ENCODE measurements around the gene SORL1.

SORL1 gene

DNA sequence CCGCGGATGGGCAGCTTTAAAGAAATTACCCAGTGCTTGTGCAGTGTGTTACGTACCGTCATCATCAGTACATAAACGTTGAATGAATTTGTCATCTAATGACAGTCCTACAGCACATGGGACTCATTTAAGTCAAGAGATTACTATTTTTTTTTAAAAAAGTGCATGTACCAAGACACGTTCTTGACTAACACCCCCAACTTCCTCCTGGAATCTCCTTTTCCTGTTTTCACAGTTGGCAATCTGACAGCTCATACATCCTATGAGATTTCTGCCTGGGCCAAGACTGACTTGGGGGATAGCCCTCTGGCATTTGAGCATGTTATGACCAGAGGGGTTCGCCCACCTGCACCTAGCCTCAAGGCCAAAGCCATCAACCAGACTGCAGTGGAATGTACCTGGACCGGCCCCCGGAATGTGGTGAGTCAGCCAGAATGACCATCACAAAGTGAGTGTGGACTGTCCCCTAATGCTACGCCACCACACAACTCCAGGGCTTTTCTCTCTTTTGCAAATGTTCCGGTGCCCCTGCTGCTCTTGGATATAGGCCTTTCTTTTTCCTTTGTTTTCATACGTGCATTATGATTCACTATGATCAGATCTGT lies 162.6 kb downstream of the SORL1 start:
- Histone ChIP-seq H3K9me3 (ENCODE audit: control insufficient read depth, insufficient read depth, low read length) (no peaks in the 10 kb centered on the region), H3K27me3 (ENCODE audit: control insufficient read depth, insufficient read depth, low read length) (no peaks in the 10 kb centered on the region), H3K4me3 (ENCODE audit: low read depth, low read length) (no peak overlapping the region), H3K4me1 (ENCODE audit: control insufficient read depth, insufficient read depth, low read length) (no peaks in the 10 kb centered on the region), H3K9ac (ENCODE audit: low read depth, low read length) (no peak overlapping the region), H3K36me3 (ENCODE audit: control insufficient read depth, insufficient read depth, low read length) (peaks cover 28% of the 10 kb centered on the region)

DNA sequence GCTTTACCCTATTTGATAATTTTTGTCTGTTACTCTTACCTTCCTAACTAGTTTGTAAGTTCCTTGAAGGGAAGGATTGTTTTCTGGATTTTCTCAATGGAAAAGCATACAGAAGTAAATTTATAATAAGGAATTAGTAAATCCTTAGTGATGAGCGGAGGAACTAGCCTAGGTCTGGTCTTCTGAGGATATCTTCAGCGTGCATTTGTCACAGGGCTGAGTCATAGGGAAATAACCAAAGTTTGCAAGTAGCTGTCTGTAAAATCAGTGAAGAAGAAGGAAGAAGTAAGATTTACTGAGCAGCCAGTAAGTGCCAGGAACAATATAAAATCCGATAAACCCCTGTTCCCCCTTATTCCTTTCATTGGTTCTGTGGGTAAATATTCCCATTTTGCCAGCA lies 163.4 kb downstream of the SORL1 start:
- H3K27me3 ChIP-seq (ENCODE audit: control insufficient read depth, insufficient read depth, low read length), result no peaks in the 10 kb centered on the region
- H3K9me3 ChIP-seq (ENCODE audit: control insufficient read depth, insufficient read depth, low read length), result no peaks in the 10 kb centered on the region
- peaks cover 28% of the 10 kb centered on the region for H3K36me3 ChIP-seq (ENCODE audit: control insufficient read depth, insufficient read depth, low read length)
- no peaks in the 10 kb centered on the region for H3K4me1 ChIP-seq (ENCODE audit: control insufficient read depth, insufficient read depth, low read length)
- H3K9ac ChIP-seq (ENCODE audit: low read depth, low read length), result no peak overlapping the region
- no peak overlapping the region for H3K4me3 ChIP-seq (ENCODE audit: low read depth, low read length)

DNA sequence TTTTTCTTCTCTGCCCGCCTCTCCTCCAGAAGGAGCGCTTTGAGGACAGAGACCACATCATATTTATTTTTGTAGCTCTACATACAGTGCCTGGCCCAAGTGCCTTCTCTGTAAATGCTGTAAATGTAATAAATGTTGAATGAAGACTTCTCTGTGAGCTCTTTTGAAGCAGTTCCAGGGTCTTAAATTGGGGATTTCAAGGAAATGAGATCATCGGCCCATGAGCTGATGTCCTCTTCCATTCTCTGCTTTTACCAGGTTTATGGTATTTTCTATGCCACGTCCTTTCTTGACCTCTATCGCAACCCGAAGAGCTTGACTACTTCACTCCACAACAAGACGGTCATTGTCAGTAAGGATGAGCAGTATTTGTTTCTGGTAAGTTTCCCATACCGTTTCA lies 166.4 kb downstream of the SORL1 start:
- H3K27me3 ChIP-seq (ENCODE audit: control insufficient read depth, insufficient read depth, low read length), result no peaks in the 10 kb centered on the region
- no peak overlapping the region for H3K4me3 ChIP-seq (ENCODE audit: low read depth, low read length)
- peaks cover 38% of the 10 kb centered on the region for H3K36me3 ChIP-seq (ENCODE audit: control insufficient read depth, insufficient read depth, low read length)
- no peak overlapping the region for H3K9ac ChIP-seq (ENCODE audit: low read depth, low read length)
- no peaks in the 10 kb centered on the region for H3K4me1 ChIP-seq (ENCODE audit: control insufficient read depth, insufficient read depth, low read length)
- H3K9me3 ChIP-seq (ENCODE audit: control insufficient read depth, insufficient read depth, low read length), result no peaks in the 10 kb centered on the region

DNA sequence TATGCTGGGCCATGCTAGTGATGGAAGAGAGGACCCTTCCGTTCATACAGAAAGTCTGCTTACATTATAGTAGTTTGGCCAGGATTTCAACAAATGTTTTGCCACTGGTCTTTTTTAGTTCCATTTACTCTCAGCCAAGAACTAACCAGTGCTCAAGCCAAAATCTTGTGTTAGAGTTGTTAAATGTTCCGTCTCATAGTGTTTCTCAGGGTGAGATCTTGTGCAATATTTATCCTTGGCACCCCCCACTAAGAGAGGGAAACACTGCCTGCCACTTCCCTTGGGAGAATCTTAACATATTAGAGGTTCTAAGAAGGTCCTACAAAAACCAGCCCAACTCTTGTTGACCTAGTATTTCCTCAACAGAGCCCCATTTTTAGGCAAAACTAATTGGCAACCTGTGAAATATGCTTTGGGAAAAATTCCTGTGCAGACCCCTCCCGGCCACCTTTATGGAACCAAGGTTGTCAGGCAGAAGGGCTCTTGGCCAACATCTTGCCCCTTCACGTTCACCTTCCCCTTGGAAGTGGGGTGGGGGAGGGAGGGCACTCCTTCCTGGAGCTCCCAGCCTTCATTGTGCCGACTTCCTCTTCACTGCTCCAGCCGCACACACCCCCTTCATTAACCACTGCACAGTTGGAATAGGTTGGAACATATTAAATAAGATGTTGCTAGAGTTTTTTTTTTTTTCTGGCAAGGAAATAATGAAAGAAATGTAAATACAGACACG lies 173.8 kb downstream of the SORL1 start:
- Histone ChIP-seq H3K4me3 (ENCODE audit: low read depth, low read length) (no peak overlapping the region), H3K27me3 (ENCODE audit: control insufficient read depth, insufficient read depth, low read length) (no peaks in the 10 kb centered on the region), H3K36me3 (ENCODE audit: control insufficient read depth, insufficient read depth, low read length) (peaks cover 44% of the 10 kb centered on the region), H3K4me1 (ENCODE audit: control insufficient read depth, insufficient read depth, low read length) (no peaks in the 10 kb centered on the region), H3K9ac (ENCODE audit: low read depth, low read length) (no peak overlapping the region), H3K9me3 (ENCODE audit: control insufficient read depth, insufficient read depth, low read length) (no peaks in the 10 kb centered on the region)

DNA sequence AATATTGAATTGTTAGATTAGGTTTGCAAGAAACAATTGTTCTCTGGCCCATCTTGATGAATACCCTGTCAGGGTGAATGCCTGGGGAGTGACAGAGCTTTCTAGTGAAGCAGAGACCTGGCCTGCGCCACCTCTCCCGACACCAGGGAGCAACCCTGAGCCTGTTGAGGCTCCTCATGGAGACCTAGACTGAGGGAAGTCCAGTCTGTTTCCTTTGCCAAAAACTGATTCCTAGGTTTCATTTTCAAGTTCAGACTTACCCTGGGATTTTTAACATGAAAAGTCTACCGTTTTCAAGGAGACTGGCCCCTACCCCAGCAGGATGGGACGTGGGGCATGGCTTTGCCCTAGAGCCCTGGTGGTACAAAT lies 174.4 kb downstream of the SORL1 start:
- no peaks in the 10 kb centered on the region for H3K9me3 ChIP-seq (ENCODE audit: control insufficient read depth, insufficient read depth, low read length)
- no peak overlapping the region for H3K4me3 ChIP-seq (ENCODE audit: low read depth, low read length)
- no peak overlapping the region for H3K9ac ChIP-seq (ENCODE audit: low read depth, low read length)
- no peaks in the 10 kb centered on the region for H3K4me1 ChIP-seq (ENCODE audit: control insufficient read depth, insufficient read depth, low read length)
- H3K36me3 ChIP-seq (ENCODE audit: control insufficient read depth, insufficient read depth, low read length), result peaks cover 38% of the 10 kb centered on the region
- no peaks in the 10 kb centered on the region for H3K27me3 ChIP-seq (ENCODE audit: control insufficient read depth, insufficient read depth, low read length)

DNA sequence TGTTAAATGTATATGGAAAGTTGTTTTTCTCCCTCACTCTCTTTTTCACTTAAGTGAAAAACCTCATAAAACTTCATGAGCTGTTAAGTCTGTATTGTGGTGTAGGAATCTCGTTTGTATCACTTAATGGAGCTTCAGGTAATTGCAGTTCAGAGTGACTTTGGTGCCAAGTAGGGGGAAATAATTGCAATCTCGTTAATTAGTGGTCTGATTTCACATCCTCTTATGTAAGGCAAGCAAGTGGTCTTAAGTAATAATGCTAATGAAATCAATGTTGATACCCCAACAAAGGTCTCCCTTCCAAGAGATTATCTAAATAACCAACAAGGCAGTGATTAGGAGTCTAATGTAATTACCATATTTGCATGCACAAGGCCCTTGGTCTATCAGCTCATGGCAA lies 174.9 kb downstream of the SORL1 start:
- Histone ChIP-seq H3K4me1 (ENCODE audit: control insufficient read depth, insufficient read depth, low read length) (no peaks in the 10 kb centered on the region), H3K4me3 (ENCODE audit: low read depth, low read length) (no peak overlapping the region), H3K9ac (ENCODE audit: low read depth, low read length) (no peak overlapping the region), H3K27me3 (ENCODE audit: control insufficient read depth, insufficient read depth, low read length) (no peaks in the 10 kb centered on the region), H3K9me3 (ENCODE audit: control insufficient read depth, insufficient read depth, low read length) (no peaks in the 10 kb centered on the region), H3K36me3 (ENCODE audit: control insufficient read depth, insufficient read depth, low read length) (peaks cover 33% of the 10 kb centered on the region)

DNA sequence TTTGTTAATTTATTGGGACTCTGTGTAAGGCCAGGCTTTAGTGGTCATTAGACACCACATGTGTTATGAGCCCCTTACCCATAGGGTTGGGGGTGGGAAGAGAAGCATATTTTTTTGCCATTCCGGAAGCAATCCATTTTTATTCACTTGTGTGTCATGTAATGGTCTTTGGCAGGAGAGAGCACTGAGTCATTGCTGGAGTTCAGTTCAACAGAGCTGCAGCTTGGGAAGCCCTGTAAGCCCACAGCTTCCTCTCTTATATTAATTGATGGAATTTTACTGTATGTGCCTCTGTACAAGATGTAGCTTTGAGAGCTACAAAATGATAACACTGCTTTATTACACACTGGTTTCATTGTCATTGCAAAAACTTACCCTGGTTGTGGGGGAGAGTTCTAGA lies 177.9 kb downstream of the SORL1 start:
- Histone ChIP-seq H3K4me1 (ENCODE audit: control insufficient read depth, insufficient read depth, low read length) (no peaks in the 10 kb centered on the region), H3K36me3 (ENCODE audit: control insufficient read depth, insufficient read depth, low read length) (peaks cover 16% of the 10 kb centered on the region), H3K9me3 (ENCODE audit: control insufficient read depth, insufficient read depth, low read length) (no peaks in the 10 kb centered on the region), H3K4me3 (ENCODE audit: low read depth, low read length) (no peak overlapping the region), H3K9ac (ENCODE audit: low read depth, low read length) (no peak overlapping the region), H3K27me3 (ENCODE audit: control insufficient read depth, insufficient read depth, low read length) (no peaks in the 10 kb centered on the region)

DNA sequence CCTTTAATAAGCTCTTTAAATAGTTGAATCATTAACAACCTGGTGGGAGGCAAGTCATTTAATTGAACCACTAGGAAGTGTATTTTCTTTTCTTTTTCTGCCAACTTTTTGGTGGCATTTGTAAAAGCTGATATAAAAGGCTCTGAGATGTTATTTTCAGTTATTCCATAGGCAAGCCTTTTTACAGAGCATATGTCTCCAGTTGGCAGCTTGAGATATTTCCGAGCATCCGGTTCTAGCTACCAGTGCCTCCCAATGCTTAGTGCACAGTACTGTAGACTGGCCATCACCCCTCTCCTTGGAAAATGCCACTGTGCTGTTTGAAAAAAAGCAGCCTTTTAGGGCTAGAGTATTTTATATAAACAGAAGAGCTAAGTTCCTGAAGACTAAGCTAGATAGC lies 179.3 kb downstream of the SORL1 start:
- H3K36me3 ChIP-seq (ENCODE audit: control insufficient read depth, insufficient read depth, low read length), result peaks cover 13% of the 10 kb centered on the region
- no peak overlapping the region for H3K9ac ChIP-seq (ENCODE audit: low read depth, low read length)
- no peaks in the 10 kb centered on the region for H3K9me3 ChIP-seq (ENCODE audit: control insufficient read depth, insufficient read depth, low read length)
- no peaks in the 10 kb centered on the region for H3K27me3 ChIP-seq (ENCODE audit: control insufficient read depth, insufficient read depth, low read length)
- no peak overlapping the region for H3K4me3 ChIP-seq (ENCODE audit: low read depth, low read length)
- peaks cover 5% of the 10 kb centered on the region for H3K4me1 ChIP-seq (ENCODE audit: control insufficient read depth, insufficient read depth, low read length)

DNA sequence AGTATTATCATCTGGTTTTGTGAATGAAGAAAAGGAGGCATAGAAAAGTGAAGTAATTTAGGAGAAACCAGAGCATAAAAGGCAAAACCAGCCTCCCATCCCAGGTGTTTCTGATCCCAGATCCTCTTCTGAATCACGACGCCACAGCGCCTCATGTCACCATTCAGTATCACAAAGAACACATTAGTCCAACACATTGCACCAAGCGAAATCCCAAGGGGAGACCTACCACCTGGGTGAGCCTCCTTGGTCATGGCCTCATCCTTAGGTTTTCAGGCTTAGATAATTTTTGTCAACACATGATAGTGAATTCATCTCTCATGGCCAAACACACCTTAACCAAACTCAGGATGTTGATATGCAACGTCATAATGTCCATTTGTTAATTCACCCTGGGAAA lies 182.2 kb downstream of the SORL1 start:
- no peaks in the 10 kb centered on the region for H3K27me3 ChIP-seq (ENCODE audit: control insufficient read depth, insufficient read depth, low read length)
- H3K36me3 ChIP-seq (ENCODE audit: control insufficient read depth, insufficient read depth, low read length), result peaks cover 2% of the 10 kb centered on the region
- H3K9me3 ChIP-seq (ENCODE audit: control insufficient read depth, insufficient read depth, low read length), result no peaks in the 10 kb centered on the region
- no peak overlapping the region for H3K4me3 ChIP-seq (ENCODE audit: low read depth, low read length)
- H3K4me1 ChIP-seq (ENCODE audit: control insufficient read depth, insufficient read depth, low read length), result peaks cover 14% of the 10 kb centered on the region
- H3K9ac ChIP-seq (ENCODE audit: low read depth, low read length), result no peak overlapping the region

DNA sequence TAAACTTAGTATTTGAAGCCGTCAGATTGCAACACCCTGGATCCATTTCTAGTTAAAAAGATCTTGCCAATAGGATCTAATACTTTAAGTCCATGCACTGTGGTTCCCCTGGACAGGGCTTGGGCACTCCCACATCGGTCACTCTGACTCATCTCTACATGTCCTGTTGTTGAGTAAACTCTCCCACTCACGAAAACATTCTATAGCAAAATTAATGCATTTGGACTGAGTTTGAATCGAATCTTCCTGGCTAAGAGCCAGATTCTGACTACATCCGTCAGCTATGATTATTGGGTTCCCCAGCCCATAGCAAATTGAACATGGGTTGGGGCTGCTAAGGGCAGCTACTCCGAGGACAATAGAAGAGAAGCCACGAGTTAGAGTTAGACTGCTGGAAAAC lies 182.8 kb downstream of the SORL1 start:
- H3K4me1 ChIP-seq (ENCODE audit: control insufficient read depth, insufficient read depth, low read length), result peaks cover 14% of the 10 kb centered on the region
- no peaks in the 10 kb centered on the region for H3K27me3 ChIP-seq (ENCODE audit: control insufficient read depth, insufficient read depth, low read length)
- H3K9me3 ChIP-seq (ENCODE audit: control insufficient read depth, insufficient read depth, low read length), result no peaks in the 10 kb centered on the region
- H3K4me3 ChIP-seq (ENCODE audit: low read depth, low read length), result no peak overlapping the region
- H3K9ac ChIP-seq (ENCODE audit: low read depth, low read length), result no peak overlapping the region
- H3K36me3 ChIP-seq (ENCODE audit: control insufficient read depth, insufficient read depth, low read length), result peaks cover 2% of the 10 kb centered on the region

DNA sequence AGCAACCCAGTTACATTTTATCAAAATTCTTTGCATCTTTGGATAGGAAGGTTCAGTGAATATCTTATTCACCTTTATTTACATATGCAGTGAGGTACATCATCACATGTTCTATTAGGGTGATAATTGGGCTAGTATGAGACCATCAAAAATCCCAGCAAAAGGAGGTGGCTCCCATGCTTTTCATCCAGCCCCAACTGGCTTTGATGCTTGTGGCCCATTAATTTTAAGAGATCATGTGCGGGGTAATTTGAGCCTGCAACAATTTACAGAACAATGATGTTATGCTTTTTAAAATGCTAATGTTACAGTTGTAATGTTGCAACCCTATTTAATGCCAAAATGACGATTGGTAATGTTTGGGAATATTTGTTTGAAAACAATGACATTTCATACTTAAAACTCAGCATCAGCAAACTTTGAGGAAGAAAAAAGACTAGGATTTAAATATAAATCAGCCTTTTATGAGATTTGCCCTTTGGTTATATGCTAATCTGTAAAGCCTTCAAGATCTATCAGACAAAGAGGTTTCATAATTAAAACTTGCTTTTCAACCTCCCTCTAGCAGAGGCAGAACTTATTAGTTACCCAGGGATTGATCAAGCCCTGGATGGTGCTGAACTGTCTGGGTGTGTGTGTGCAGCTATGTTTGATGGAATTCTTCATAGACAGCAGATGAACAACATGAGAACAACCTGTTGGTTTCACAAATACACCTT lies 184.1 kb downstream of the SORL1 start:
- peaks cover 14% of the 10 kb centered on the region for H3K4me1 ChIP-seq (ENCODE audit: control insufficient read depth, insufficient read depth, low read length)
- no peaks in the 10 kb centered on the region for H3K36me3 ChIP-seq (ENCODE audit: control insufficient read depth, insufficient read depth, low read length)
- H3K9me3 ChIP-seq (ENCODE audit: control insufficient read depth, insufficient read depth, low read length), result no peaks in the 10 kb centered on the region
- H3K4me3 ChIP-seq (ENCODE audit: low read depth, low read length), result no peak overlapping the region
- no peak overlapping the region for H3K9ac ChIP-seq (ENCODE audit: low read depth, low read length)
- H3K27me3 ChIP-seq (ENCODE audit: control insufficient read depth, insufficient read depth, low read length), result no peaks in the 10 kb centered on the region

DNA sequence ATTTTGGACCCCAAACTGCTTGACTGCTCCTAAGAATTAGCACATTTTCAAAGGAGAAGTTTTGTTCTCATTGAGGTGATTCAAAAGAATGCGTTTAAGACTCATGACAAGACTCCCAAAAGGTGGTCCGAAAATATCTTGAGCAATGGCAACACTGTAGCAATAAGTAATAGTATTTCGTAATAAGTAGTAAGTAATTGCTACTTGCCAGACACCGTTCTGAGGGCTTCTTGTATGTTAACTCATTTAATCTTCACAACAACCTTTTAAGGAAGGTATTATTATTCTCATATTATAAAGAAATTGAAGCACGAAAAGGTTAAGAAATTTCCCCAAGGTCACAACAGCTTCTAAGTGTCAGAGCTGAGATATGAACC lies 184.7 kb downstream of the SORL1 start:
- Histone ChIP-seq H3K9ac (ENCODE audit: low read depth, low read length) (no peak overlapping the region), H3K4me3 (ENCODE audit: low read depth, low read length) (no peak overlapping the region), H3K4me1 (ENCODE audit: control insufficient read depth, insufficient read depth, low read length) (peaks cover 14% of the 10 kb centered on the region), H3K9me3 (ENCODE audit: control insufficient read depth, insufficient read depth, low read length) (no peaks in the 10 kb centered on the region), H3K36me3 (ENCODE audit: control insufficient read depth, insufficient read depth, low read length) (no peaks in the 10 kb centered on the region), H3K27me3 (ENCODE audit: control insufficient read depth, insufficient read depth, low read length) (no peaks in the 10 kb centered on the region)
